Fibroblast of mammary gland (primary cell): ENCODE results near the gene OR2A2.

ENCODE experiments used
- DNase-seq: peaks from one replicate; pipeline ENCODE4 v3.0.0-alpha.2; 2010; ENCODE audit warnings: low read depth
- H3K4me3 ChIP-seq: 2 replicates; pipeline ENCODE4 v1.5.1; 2011; ENCODE audit warnings: low read depth, mild to moderate bottlenecking, low read length, moderate library complexity; ENCODE audit not compliant: control insufficient read depth
- CTCF ChIP-seq: conservative IDR thresholded peaks from 2 replicates; pipeline ENCODE4 v1.5.1; 2011; ENCODE audit warnings: low read depth, low read length, inconsistent platforms; ENCODE audit not compliant: control insufficient read depth, insufficient read depth

The OR2A2 gene

GRCh38 chr7:144109283-144109682, at the start of gene OR2A2:
Gene OR2A2 (plus strand): TSS chr7:144109583. CDS start chr7:144109583, 0 bp downstream.
- no peak within 1 kb of the TSS for H3K4me3 ChIP-seq
- DNase-seq = no peak
- no peak for TF ChIP-seq CTCF

GRCh38 chr7:144063710-144064109, 45.7 kb upstream of the OR2A2 start:
- no peak overlapping the region for H3K4me3 ChIP-seq
- TF ChIP-seq CTCF = peak; percentile 31
- DNase-seq = no peak

- DNase-seq = no peak
- H3K4me3 ChIP-seq = no peak within 1 kb of the TSS
- no peak for TF ChIP-seq CTCF
Measured at GRCh38 chr7:144069511-144069910, 39.9 kb upstream of the OR2A2 start, which contains the start of gene OR2A25. Gene OR2A25 (plus strand): TSS chr7:144069811. CDS start chr7:144074220, 4,409 bp downstream.

- H3K4me3 ChIP-seq = no peak overlapping the region
- no peak for TF ChIP-seq CTCF
Measured at GRCh38 chr7:144069953-144070352, 39.4 kb upstream of the OR2A2 start.

GRCh38 chr7:144074374-144074773, 35.0 kb upstream of the OR2A2 start:
- no peak for DNase-seq
- no peak for TF ChIP-seq CTCF
- no peak overlapping the region for H3K4me3 ChIP-seq

More at GRCh38 chr7:144069953-144070352, 39.4 kb upstream of the OR2A2 start:
- DNase-seq = no peak

GRCh38 chr7:144085978-144086377, 23.4 kb upstream of the OR2A2 start, which contains the start of gene OR2A12:
Gene OR2A12 (plus strand): TSS chr7:144086278. CDS start chr7:144095108, 8,830 bp downstream.
- no peak within 1 kb of the TSS for H3K4me3 ChIP-seq
- DNase-seq = no peak
- TF ChIP-seq CTCF = no peak

GRCh38 chr7:144086730-144087129, 22.7 kb upstream of the OR2A2 start:
- no peak for DNase-seq
- H3K4me3 ChIP-seq = no peak overlapping the region
- TF ChIP-seq CTCF = no peak
